ENCODE results near the gene DNM3.
A peak's percentile ranks its signal among the peaks of the same experiment; 100 is the strongest.

The DNM3 gene

DNA sequence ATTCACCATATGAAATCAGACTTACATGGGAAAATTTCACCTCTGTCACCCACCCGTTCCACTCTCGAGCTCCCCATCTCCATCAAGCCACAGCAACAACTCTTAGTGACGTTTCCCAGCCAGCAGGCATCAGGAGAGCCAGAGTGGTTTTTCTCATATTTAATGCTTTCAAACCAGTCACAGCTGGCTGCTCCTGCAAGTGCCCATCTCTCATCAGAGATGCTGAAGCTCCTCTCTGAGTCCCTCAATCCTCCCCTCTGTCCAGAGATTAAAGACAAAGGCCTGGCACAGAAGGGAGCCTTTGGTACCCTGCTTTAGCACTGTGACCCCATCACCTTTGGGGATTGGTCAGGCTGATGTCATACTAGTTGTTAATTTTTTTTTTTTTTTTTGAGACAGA lies 277.3 kb downstream of the DNM3 start:
- DNase-seq = no peak

DNA sequence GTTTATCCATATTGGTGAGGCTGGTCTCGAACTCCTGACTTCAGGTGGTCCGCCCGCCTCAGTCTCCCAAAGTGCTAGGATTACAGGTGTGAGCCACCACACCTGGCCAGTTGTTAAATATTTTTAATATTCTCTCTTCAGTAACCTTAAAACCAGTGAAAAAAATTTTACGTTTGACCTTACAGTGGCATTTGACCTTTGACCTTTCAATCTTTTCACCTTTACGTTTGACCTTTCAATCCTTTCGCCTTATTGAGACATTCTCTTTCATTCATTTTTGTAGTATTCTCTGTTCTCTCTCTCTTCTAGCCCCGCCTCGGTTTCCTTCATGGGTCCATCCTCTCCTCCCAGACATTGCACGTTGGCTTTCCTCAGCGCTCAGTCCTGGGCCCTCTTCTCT lies 277.9 kb downstream of the DNM3 start:
- DNase-seq = no peak

DNA sequence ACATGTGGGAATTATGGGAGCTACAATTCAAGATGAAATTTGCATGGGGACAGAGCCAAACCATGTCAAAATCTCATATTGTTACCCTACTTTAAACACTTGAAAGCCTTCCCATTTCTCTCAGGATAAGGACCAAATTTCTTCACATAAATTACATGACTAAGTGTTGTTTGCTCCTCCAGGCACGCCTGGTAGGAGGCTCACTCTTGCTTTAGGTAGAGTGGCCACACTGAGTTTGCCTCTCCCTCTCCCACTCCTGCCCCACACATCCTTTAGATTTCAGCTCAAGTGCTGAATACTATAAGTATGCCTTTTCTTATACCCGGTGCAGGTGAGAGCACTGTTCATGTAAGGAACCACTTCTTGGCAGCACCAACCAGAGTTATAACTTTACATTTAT lies 279.1 kb downstream of the DNM3 start:
- DNase-seq = no peak

DNA sequence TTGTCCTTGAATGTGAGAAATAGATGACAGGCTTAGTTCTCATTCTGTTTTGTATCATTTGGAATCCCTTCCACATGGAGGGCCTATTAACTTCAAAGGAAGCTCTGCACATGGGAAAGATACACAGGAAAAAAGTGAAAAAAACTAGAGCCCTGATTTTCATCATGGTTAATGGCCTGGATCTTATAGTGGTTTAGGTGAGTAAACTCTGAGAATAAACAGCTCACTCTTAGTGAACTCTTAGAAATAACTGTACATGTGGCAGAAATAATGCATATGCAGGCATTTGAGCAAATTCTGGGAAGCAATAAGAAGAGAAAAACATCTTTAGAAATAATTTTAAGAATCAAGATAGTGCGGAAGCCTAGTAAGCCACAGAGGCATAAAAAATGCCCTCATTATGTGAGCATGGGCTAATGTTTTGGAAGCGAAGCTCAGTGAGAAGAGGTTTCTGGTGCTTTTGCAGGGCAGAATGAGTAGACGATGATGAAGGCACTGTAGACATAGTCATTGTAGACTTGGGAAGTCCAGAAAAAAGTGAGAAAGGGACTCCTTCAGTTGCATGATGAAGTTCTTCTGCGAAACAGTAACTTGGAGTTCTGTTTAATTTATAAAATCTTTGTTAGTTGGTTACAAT lies 279.9 kb downstream of the DNM3 start:
- DNase-seq = no peak

DNA sequence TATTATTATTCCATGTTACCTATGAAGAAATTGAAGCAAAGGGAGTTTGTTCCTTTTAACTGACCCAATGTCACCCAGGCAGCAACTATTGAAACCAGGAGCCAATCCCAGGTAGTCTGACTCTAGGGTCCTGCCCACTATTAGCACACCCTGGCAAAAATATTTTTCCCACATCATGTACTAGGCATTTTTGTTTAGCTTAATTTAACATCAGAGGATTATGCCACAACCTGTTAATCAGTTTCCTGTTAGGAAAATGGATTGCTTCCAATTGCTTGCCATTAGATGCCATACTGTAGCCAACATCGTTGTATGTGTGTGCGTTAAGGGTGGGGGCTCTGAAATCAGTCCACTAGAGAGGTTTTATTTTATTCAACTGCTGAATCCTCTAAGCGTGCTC lies 281.1 kb downstream of the DNM3 start:
- DNase-seq = no peak

DNA sequence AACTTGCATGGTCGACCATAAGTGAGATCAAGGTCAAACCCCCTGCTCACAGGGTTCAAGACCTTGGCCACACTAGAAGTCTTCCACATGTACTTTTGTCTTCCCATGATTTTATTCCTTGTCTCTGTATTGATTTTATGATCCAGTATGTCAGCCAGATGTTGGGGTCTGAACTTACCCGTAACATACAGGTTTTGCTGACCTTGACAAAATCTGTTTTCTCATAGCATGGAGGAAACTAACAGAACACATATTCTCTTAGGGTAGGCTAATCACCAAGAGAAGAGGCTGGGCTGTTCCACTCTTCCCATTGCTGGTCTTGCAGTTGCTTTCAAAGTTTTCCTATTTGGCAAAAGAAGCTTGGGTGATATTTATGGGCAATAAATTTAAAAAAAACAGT lies 284.0 kb downstream of the DNM3 start:
- no peak for DNase-seq

DNA sequence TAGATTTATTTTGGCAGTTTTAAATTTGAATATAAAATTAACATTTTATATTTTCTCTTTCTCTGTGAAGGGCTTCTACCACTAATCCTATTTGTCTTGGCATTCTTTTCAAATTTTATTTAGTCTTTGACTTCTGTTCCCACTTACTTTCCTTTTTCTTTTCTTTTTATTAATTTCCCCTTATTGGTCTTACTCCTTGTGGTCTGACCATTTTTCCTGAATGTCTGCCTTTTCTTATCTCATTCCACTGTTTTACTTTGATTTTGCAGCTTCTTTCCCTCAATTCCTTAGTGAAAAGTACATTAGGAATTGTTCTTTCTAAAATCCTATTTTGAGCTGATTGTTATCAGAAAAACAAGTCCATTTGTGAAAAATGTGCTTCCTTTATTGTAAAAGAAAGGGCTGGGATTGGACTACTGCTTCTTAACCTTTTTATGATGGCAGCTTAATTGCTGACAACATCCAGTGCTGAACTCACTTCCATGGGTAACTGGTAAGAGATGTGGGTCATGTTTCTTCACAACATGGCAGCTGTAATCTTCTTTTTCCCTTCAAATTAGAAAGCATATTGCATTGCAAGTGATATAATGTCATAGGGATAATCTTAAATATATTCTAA lies 284.6 kb downstream of the DNM3 start:
- no peak for DNase-seq

DNA sequence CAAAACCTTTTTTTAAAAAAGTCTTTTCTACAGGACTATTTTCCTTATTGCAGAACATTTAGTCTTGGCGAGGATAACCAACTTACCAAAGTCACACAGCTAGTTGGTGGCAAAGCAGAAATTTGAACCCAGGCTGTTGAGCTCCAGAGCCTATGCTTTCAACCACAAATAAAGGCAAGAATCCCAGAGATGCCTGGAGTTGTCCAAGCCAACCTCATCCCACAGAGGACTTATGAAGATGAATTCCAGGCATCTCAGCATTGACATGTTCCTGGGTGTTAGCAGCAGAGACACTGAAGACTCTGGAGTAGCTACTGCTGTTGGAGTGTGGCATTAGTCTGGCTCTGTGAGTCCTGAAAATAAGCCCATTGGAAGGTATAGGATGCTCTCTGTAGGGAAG lies 291.5 kb downstream of the DNM3 start:
- DNase-seq = no peak

DNA sequence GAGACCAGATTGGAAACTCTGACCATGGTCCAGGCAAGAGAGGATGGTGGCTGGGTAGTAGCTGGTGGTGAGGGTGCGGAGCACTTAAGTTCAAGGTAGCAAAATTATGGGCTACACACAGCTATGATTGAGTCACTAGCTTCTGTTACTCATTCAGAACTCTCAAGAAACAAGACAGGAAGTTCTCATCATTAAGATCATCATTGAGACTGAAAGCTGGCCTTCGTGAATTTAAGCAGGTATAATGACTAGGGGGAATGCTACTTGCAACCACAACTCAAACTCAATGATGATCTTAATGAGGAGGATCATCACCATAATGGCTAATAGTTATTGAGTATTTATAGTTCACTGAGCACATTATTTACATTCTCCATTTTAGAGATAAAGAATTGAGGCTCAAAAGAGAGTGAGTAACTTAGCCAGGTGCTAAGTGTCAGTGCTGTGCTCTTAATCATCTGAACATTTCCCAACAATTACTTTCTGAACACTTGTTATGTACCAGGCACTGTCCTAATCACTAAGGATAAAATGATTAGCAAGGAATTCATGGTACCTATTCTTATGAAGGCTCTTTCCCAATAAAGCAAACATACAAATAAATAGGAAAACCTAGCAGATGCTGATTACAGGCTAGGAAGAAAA lies 292.9 kb downstream of the DNM3 start:
- DNase-seq = no peak

DNA sequence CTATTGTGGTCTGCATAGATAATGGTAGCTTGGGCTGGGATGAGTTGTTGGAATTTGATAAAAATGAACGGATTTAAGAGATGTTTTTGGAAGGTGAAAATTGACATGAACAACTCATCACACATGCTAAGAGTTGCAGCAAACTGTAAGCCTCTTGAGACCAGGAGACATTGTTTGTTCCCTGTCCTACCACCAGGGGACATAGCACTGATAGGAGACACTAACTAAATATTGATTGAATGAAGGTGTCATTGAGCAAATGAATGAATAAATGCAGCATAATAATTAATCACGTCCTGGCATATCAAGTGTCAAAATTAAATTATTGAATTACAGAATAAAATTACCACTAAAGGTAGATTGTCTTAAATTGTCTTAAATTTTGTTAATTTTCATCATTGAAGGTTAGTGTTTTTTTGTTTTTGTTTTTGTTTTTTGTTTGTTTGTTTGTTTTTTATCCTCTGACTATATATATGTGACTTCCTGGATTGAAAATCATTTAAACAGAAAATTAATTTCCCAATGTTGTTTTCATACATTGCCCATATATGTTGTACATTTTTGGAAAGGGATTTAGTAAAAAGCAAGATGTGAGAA lies 293.9 kb downstream of the DNM3 start:
- peak; percentile 23 to 29 for DNase-seq

DNA sequence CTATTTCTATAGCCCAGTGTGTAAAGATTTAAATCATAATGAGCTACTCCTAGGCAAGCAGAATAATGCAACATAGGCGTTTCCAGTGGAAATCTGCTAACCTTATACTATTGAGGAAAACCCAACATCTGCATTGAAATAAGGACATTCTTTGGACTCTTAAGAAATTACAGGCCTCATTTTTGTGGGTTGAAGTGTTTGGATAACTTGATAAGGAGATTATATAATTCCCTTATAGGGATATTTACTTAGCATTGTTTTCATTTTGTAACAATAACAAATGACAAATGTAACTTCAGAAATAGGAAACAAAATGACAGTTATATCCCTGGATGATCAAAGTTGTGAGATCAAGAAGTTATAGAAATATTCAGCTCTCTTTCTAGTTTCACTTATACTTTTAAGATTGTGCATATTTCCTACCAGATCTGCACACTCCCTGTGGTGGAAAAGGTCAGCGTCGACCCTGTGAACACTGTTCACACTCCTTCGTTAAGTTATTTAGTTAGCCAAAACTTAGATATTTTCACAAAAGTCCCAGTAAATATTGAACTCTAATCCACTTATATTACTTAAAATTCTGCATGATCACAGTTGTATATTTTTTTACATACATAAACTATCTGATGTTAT lies 294.8 kb downstream of the DNM3 start:
- DNase-seq = no peak

DNA sequence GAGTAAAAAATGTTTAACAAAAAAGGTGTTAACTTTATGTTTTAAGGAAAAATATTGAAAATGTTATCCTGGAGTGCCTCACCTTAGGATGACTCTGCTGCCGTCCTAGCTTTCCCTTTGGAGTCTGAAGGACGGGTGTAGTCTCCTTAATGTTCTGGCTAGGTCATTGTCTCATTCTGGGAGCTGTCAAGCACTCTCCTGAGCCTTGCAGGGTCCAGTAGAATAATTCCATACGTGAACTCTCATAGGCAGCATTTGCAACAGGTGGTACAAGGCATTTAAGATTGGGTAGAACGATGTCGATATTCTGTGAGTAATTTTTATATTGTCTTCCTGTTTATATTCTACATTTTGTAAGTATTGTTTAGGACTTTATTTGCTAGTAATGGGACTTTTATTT lies 295.6 kb downstream of the DNM3 start:
- DNase-seq = no peak

DNA sequence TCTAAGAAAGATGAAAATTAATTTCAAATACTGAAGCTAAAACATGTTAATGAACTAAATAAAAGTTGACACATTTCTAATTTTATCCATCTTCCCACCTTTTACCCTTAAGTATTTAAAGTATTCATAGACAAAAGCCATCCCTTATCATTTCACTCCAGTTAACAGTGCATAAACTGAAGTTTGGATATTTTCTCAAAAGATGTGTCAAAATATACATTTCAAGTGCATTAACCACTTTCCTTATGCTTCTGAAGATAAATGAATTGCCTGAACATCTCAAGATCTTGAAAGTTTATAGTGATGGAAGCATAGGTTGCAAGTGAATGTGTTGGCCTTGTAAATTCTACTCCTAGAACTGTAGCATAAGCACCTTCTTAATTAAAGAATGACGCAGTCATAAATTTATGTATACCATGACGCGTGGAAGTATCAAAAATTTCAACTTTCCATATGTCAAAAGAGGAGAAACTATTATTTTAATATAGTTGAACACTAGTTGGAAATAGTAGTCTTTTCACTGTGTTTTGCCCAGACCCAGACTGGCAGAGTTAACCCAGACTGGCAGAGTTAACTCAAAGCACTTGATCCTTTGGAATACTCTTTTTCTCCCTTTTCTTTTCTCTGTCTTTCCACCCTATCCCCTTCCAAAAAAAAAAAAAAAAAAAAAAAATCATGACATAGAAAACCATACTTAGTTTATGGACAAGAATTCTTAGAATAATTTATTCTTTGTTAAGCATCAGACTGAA lies 296.6 kb downstream of the DNM3 start:
- DNase-seq = no peak

DNA sequence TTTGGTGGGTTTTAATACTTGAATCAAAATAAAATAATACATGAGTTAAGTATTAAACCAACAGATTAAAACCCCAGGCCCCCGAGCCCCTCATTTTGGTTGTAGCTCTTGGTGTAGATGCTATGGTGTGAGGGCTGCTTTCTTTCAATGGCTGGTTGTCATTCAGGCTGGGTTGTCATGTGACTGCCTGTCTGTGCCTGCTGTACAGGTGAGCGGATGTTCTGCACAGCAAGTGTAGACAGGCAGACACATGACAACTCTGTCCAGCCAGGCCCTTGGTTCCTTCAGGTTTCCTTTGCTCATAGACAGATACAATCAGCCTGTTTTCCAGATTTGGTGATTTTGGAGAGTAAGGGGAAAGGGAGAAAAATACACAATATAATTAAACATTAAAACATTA lies 297.3 kb downstream of the DNM3 start:
- DNase-seq = no peak

DNA sequence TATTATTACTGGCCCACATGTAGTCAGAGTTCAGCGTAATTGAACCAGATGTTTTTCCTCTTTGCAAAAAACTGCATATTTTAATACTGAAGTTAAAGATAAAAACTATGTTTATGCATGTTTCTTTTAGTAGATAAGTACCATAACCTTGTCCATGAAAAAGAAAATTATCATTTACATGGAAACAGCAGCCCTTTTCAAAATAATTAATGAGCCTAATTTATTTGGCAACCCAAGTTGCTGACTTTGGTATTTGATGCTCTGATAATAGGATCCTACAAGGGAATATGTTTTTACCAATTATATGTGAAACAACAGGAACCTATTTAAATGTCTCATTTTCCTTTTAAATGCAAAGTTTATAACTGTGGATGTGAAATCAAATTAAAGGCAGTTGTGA lies 297.9 kb downstream of the DNM3 start:
- DNase-seq = no peak

DNA sequence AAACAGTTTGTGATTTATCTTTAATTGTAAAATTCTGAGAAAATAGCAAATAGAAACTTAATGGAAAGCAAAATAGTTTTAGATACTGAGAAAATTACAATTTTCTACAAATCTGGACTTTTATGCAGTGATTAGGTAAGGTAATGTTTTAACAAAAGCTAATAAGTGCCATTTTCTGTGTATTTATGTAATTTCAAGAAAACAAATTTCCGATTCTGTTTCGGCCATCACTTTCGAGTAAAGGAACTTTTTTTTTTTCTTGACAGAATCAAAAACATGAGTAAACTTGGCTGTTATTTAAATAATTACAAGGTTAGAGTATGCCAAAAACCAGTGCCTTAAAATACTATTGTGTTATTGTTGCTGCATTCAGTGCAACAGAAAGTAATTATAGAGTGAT lies 298.8 kb downstream of the DNM3 start:
- no peak for DNase-seq

DNA sequence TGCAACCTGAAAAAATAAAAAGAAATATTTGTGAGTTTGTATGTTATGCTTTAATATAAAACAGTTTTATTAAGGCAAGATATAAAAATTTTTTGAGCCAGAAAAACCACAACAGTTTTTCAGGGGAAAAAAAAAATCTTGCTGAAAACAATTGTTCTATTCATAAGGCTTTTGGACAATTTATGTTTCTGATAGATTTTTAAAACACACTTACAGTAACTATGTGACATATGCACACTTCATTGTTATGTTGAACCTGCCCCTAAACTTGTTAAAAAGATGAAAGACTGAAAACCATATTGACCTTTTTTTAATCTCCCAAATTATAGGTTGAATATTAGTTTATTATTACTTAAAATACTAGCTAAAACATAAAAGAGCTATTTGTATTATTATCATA lies 299.3 kb downstream of the DNM3 start:
- no peak for DNase-seq

DNA sequence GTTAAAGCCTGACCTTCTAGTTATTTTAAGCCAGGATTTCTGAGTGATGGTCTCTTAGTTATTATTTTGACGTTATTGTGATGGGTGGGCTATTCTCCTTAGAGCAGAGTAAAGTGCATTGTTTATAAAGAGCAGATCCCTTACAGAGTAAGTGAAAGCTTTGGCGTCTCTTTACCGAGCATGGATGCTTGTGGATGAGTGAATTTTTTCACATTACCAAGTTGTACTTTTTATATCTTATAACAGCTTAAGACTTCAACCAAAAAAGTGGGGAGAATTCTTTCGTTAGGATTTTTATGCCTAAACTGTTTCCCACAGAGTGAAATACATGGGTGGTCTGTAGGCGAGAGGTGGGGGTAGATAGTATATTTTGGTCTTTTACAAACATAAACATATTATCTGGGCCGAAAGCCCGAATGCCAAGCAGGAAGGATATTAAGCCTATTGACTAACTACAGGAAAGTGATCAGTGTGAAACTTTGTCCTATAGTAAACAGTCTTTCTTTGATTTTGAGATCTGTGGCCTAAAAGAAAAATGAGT lies 300.1 kb downstream of the DNM3 start:
- DNase-seq = no peak

DNA sequence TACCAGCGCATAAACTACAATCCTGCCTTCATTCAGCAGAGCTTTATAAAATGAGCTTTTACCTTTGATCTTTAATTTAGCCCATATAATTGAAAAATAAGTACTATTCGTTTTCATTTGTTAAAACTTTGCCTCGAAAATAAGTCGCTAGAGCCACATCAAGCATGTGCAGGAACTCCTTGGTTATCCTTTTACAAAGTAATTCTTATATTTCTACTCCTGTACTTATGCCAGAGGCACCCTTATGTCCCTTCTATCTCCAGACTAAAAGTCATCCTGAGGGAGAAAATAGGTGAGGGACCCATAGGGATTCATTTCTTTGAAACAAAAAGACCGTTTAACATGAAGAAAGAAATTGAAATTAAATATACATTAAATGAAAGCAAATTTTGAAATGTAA lies 301.0 kb downstream of the DNM3 start:
- no peak for DNase-seq

DNA sequence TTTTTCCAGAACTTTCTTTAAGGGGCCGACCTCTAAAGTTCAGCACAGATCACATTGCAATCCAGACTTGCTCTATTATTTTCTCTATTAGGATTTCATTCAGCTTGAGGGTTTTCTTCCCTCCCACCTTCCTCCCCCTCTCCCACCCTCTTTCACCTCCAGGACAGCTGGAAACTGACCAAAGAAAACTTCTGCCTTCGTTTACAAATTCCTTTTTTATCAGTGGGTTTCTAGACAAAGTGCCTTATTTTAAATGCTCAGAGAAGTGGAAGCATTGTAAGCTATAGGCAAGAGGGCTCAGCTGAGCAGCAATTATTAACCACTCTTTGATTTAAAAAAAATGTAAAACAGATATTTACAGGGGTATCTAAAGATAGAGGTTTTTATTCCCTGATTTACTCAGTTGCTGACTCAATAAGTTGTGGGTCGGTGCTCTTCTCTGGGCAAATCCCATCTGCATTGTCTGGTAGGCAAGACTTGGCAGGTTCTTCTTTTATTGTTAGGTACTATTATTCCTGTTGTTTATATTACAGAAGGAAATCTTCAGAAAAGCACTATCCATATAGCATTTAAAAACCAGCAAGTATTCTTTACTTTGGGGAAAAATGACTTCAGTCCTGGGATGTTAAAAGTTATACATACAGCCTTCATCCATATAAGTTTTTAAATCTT lies 302.2 kb downstream of the DNM3 start:
- no peak for DNase-seq

DNA sequence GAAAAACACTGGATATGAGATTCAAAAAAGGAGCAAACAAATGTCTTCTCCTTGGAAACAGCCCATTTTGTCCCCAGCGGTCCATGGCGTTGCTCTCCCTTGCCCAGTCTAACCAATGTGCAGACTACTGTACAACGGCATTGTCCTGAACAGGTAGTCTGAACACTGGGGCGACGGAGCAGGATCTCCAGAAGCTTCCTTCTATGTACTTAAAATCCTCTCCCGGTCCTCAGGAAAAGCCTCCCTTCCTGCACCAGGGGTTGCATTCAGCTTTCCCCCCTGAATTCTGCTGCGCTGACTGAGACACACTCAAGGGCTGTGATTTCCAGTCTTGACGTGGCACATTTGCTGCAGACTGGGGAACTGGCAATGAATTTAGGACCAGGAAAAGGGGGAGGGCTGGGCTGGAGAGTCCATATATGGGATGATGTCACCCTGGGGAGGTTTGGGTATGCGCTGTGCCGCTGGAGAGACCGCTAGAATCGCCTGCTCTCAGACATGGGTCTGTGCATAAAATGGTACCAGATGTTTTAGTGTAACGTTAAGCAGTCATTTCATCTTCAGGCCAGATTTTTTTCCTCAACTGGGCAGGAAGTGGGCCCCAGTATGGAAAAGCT lies 303.3 kb downstream of the DNM3 start:
- DNase-seq = no peak
